ELF-1 (cell line): ENCODE data around the gene RAD54L2.
"Not testable (repeated sequence)": the region's sequence is repeated elsewhere in the genome, so short reads cannot be mapped to it uniquely, and the experiment has no call there.

ENCODE experiments used
- DNase-seq: peaks from one replicate; pipeline ENCODE4 v3.0.0-alpha.2; 2016; ENCODE audit warnings: low read depth, low spot score

The RAD54L2 gene, protein sequence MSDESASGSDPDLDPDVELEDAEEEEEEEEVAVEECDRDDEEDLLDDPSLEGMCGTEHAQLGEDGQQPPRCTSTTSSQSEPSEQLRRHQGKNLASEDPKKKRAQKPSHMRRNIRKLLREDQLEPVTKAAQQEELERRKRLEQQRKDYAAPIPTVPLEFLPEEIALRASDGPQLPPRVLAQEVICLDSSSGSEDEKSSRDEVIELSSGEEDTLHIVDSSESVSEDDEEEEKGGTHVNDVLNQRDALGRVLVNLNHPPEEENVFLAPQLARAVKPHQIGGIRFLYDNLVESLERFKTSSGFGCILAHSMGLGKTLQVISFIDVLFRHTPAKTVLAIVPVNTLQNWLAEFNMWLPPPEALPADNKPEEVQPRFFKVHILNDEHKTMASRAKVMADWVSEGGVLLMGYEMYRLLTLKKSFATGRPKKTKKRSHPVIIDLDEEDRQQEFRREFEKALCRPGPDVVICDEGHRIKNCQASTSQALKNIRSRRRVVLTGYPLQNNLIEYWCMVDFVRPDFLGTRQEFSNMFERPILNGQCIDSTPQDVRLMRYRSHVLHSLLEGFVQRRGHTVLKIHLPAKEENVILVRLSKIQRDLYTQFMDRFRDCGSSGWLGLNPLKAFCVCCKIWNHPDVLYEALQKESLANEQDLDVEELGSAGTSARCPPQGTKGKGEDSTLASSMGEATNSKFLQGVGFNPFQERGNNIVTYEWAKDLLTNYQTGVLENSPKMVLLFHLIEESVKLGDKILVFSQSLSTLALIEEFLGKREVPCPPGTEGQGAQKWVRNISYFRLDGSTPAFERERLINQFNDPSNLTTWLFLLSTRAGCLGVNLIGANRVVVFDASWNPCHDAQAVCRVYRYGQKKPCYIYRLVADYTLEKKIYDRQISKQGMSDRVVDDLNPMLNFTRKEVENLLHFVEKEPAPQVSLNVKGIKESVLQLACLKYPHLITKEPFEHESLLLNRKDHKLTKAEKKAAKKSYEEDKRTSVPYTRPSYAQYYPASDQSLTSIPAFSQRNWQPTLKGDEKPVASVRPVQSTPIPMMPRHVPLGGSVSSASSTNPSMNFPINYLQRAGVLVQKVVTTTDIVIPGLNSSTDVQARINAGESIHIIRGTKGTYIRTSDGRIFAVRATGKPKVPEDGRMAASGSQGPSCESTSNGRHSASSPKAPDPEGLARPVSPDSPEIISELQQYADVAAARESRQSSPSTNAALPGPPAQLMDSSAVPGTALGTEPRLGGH (N-terminal part only)

DNA sequence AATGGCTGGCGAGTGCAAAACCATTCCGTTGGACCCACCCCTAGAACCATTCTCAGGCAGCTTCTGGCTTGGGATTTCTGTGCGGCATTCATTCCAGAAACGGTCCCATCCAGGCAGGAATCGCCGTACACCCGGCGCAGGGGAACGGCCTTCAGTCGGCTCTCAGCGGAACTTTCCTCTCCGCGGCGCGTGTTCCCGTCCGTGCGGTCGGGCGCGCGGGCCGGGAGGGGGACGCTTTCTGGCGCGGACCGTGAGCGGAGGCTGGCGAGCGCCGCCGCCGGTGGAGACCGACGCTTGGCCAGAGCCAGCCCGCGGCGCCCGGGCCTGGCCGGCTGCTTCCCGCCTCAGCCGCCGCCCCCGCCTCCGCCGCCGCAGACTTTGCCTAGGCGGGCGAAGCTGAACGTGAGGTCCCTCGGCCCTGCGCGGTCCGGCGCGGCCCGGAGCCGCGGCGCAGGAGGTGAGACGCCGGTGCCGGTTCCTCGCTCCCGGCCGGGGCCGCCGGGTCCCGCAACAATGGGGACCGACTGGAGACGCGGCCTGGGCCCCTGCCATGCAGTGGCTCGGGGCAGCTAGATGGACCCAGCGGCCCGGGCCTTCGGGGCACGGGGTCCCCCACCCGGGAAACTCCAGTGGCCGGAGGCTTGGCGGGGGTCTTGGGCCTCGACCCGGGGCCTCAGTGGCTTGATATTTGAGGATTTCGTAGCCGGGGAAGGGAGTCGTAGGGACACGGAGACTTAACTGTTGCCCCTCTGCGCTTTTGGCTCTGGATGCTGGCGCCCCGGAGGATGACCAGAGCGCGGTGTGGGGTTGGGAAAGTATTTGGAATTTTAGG, at the start of gene RAD54L2:
RAD54L2 (plus strand) TSS at position 261 of the 832 bp plus-strand sequence. CDS start 51,702 bp downstream, outside the sequence.
- peak; percentile 82 for DNase-seq

DNA sequence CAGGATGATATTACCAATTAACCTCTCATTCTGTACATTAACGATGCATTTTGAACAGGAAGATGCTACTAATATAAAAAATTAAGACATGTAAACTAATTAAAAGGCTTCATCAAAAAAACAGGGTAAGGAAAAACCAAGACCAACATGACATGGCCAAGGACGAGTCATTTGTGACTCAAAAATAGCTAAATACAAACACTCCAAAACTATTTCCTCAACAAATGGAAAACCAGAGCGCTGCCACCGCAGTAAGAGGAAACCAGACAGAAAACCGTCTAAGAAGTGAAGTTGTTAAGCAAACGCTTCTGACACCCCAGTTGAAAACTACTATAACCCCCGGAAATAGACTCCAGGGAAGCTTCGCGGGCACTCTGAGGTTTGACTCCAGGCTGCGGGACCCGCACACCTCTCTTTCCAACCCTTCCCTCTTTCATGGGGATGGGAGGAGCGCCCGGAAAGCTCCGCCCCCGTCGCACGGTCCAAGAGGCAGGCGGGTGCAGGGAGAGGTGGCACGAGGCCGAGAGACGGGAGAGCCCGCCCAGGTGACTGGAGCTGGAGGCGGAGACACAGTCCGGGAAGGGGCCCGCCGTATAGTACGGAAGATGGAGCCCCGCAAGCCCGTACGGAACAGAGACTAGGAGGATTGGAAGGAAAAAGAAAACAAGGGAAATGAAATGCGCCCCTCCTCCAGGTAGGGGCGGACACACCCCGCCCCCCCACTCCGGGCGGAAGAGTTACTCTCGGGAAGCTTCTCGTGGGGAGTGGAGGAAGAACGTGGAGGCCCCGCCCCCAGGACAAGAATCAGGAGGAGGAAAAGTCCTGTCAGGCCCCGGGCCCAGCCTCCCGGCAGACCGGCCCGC, 39.4 kb upstream of the RAD54L2 start:
- DNase-seq = peak; percentile 99

DNA sequence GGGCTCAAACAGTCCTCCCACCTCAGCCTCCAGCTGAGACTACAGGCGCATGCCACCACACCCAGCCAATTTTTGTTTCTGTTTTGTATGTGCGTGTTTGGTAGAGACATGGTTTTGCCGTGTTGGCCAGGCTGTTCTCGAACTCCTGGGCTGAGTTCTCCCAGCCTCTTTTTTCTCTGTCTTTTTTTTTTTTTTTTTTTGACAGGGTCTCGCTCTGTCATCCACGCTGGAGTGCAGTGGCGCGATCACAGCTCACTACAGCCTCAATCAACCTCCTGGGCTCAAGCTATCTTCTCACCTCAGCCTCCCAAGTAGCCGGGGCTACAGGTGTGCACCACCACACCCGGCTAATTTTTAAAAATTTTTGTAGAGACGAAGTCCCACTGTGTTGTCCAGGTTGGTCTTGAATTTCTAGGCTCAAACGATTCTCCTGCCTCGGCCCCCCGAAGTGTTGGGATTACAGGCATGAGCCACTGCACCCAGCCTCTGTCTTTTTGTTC, 37.8 kb upstream of the RAD54L2 start:
- no peak for DNase-seq

DNA sequence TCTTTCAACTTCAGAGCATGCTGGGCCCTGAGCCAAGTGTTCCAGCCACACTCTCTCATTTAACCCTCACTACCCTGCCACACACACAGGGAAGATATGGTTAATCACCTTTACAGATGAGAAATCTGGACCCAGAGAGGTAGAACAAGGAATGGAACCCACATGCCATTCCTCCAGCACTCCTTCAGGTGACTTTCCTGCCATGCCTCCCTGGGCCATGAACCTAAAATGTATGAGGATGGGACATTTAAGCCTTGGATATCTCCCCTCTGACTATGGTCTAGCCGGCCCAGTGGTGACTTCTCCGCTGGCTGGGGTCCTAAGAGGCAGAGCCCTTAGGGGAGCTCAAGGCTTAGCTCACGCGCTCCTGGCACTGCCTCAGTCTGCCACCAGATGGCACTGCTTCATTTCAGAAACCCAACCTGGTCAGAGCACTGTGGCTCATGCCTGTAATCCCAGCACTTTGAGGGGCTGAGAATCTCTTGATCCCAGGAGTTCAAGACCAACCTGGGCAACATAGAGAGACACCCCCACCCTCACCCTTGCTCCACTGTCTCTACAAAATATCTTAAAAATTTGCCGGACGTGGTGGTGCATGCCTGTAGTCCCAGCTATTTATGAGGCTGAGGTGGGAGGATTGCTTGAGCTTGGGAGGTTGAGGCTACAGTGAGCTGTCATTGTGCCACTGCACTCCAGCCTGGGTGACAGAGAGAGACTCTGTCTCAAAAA, 36.5 kb upstream of the RAD54L2 start:
- peak; percentile 94 for DNase-seq

DNA sequence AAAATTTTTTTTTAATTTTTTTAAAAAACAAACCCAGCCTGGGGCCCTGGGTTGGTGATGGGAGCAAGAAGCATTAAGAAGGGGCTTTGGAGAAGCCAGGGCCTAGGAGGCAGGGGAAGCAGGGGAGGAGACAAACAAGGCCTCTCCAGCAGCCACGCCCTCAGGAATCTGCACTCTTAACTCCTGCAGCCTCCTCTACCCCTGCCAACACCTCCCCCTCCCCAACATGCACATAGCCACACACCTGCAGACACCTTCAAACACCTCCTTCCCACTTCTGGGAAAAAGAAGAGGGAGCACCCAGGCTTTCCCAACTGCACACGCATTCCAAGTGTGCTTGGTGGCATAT, 36.0 kb upstream of the RAD54L2 start:
- peak; percentile 46 for DNase-seq

DNA sequence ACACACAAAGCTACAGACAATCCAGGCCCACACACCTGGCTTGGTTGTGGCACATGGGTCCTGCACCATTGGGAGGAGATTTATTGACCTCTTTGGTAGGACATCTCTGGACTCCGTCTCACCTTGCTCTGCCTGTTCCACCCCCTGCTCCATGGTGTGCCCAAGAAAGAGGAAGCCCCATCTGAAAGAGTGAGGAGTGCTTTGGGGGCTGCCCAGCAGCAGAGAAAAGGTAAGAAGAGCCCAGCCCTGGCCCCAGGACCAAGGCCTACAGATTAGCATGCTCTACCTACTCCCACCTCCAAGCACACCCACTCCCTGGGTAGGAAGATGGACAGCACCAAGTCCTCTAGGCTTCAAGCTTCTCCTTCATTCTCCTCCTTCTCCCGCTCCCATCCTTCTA, 35.5 kb upstream of the RAD54L2 start:
- no peak for DNase-seq

DNA sequence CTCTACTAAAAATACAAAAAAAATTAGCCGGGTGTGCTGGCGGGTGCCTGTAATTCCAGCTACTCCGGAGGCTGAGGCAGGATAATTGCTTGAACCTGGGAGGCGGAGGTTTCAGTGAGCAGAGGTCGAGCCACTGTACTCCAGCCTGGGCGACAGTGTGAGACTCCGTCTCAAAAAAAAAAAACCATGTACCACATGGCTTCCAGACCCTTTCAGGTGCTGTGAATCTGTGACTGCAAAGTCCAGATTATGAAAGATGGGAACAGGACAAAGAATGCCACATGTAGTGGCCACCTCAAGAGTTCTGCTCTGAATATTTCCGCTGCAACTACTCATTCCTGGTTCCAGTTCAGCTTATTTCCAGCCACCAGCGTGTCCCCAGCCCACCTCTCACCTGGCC, 30.3 kb upstream of the RAD54L2 start:
- no peak for DNase-seq

DNA sequence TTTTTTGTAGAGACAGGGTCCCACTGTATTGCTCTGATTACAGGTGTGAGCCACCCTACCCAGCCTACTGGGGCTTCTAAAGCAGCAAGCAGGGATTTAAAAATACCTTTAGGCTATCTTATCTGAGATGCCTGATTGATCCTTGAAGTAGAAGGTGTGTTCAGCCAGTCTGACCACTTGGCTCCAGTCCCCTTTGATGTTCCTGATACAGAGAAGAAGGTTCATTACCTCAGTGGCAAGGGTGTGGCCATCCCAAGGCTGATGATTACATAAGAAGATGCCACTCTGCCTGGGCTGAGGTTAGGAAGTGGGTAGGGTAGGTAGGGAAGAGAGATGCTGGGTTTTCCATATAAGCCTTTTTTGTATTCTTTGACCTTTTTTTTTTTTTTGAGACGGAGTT, 27.5 kb upstream of the RAD54L2 start:
- DNase-seq = peak; percentile 54

DNA sequence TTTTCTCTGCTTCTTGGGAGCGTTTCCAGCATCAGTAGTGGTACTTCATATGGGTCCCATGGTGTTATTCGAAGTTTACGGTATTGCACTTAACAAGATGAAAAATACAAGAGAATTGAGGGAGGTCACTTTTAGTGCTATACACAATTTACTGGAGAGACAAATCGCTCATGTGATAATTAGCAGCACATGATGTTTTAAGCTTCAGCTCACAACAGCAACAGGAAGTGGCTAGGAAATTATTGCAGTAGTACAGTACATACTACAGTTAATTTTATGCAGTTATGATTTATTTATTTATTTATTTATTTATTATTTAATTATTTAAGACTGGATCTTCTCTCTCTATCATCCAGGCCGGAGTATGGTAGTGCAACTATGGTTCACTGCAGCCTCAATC, 24.3 kb upstream of the RAD54L2 start:
- no peak for DNase-seq

DNA sequence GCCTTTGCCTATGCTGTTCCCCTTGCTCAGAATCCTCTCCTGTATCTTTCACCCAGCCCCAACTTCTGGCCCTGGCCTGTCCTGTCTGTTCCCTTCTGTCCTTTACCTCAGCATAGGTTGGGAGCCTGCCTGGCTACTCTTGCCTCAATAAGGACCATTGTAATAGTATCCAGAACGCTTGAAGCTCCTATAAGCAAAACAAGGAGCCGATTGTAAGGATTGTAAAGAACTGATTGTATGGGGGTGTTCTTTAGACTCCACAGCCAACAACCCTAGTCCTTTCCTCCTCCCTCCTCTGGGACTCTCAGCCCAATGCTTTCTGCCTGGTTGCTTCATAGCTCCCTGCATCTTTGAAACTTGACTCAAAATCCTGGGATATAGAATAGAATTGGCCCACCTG, 18.7 kb upstream of the RAD54L2 start:
- no peak for DNase-seq

DNA sequence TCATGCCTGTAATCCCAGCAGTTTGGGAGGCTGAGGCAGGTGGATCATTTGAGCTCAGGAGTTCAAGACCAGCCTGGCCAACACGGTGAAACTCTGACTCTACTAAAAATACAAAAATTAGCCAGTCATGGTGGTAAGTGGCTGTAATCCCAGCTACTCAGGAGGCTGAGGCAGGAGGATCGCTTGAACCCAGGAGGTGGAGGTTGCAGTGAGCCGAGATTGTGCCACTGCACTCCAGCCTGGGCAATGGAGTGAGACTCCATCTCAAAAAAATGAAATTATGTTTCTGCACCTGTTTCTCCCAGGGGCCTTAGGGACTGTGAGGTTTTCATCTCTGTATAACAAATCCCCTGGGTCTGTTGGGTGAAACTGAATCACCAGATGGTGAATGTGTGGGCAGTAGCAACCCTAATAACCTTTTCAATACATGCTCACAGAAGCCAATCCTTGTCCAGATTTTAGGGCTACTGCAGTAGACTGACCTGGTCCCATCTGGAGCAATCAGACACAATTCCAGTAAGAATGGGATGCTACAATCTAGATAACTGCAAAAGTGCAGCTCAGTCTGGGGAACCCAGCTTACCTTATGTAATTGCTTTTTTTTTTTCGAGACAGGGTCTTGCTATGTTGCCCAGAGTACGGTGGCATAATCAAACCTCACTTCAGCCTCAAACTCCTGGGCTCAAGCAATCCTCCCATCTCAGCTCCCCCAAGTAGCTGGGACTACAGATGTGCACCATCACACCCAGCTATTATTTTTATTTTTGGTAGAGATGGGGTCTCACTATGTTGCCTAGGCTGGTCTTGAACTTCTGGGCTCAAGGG, 17.4 kb upstream of the RAD54L2 start:
- not testable (repeated sequence) for DNase-seq

DNA sequence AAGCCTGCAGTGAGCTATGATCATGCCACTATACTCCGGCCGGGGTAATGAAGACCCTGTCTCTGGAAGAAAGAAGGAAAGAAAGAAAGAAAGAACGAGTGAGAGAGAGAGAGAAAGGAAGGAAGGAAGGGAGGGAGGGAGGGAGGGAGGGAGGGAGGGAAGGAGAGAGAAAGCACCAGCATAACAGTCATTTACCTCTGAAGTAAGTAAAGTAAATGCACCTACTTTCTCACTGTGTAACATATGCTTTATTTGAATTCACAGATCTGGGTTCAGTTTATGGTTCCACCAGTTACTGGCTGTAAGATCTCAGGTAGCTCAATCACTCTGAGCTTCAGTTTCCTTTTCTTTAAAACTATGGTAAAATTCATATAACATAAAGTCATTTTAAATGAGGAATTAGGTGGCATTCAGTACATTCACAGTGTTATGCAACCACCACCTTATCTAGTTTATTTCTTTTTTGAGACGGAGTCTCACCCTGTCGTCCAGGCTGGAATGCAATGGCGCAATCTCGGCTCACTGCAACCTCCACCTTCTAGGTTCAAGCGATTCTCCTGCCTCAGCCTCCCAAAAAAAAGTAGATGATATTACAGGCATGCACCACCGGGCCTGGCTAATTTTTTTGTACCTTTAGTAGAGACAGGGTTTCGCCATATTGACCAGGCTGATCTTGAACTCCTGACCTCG, 16.1 kb upstream of the RAD54L2 start:
- DNase-seq = no peak

DNA sequence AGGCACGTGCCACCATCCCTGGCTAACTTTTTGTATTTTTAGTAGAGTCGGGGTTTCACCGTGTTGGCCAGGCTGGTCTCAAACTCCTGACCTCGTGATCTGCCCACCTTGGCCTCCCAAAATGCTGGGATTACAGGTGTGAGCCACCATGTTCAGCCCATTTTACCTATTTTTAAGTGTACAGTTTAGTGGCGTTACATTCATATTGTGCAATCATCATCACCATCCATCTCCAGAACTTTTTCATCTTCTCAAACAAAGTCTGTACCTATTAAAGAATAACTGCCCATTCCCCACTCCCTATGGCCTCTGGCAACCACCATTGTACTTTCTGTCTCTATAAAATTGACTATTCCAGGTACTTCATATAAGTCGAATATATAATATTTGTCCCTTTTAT, 13.6 kb upstream of the RAD54L2 start:
- DNase-seq = not testable (repeated sequence)

DNA sequence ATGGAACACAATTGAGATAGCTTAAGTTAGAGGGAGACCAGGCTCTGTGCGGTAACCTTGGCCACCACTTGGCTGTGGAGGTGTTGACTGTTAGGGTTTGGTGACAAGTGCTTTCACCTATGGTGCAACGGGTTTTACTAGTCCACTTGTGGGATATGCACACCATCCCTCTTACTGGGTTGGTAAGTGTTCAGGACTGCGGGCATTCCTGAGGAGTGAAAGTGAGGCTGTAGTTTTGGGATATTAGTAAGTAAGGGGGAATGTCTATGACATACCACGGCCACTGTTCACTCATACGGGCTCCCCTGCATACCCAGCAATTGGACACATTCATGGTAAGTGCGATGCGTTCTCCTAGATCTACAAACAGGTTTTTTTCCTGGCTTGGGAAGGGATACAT, 8.0 kb upstream of the RAD54L2 start:
- DNase-seq = no peak

DNA sequence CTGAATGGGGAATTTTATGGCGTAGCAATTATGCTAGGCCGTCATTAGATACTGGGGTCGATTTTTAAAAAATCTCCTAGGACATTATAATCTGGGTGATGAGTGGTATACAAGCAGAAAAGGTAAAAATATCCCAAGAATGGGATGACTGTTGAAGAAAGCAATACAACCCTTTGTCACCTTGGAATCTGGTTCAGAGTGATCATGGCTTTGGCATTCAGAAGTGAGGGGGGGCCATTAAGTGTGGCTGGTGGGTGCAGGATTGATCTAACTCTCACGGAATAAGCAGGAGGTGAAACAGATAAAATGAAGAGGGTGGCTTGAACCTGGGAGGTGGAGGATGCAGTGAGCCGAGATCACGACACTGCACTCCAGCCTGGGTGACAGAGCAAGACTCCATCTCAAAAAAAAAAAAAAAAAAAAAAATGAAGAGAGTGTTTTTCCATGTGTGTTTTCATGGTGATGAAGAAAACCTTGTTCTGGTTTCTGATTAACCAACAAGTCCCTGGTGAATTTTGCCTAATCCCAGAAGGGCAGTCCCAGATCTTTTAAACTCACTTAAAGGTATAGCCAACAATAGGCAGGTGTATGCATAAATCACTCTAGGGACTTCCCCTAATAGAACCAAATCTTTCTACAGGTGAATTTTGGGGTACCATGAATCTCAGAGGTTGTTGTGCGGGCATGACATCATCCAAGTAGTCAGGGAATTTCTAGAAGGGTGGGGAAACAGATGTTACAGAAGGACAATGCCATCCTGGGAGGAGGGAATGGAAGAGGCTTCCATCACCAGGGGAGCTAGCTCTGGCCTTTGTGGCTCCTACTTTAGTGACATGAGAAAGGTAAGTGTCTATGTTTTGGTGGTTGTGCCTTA, 3.1 kb upstream of the RAD54L2 start:
- no peak for DNase-seq

DNA sequence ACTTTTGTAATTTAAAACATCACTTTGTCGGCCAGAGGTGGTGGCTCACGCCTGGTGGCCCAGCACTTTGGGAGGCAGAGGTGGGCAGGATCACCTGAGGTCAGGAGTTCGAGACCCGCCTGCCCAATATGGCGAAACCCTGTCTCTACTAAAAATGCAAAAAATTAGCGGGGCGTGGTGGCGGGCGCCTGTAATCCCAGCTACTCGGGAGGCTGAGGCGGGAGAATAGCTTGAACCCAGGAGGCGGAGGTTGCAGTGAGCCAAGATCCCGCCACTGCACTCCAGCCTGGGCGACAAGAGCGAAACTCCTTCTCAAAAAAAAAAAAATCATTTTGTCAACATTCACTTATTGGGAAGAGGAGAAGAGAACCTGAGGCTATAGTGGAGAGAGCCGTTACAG, 888 bp upstream of the RAD54L2 start:
- DNase-seq = not testable (repeated sequence)

DNA sequence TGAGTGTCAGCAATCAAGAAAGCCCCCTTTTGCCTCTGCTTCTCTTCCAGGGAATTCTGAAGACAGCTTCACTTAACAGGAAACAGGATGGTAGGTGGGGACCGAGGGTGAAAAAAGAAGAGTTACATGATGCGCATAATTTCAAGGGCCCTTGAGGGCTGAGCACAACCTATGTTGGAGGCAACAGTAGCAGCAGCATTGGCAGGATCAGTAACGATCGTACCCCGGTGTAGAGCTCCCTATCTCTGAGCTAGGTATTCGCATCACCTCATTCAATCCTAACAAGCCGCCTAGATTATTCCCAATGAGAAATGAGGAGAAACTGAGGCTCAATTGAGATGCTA, 432 bp upstream of the RAD54L2 start:
- DNase-seq = no peak
